ENCODE measurements around the gene LRRFIP1. TPM values are rescaled to one million over a fixed set of nuclear protein-coding genes. Genes with fewer than 3 reads are reported as not detected.

LRRFIP1 gene
- total RNA-seq, 3 donors from 2014 or later (not counting 1 experiment from before 2014, with no cell fraction given) = 163 to 207 (median 188) TPM

DNA sequence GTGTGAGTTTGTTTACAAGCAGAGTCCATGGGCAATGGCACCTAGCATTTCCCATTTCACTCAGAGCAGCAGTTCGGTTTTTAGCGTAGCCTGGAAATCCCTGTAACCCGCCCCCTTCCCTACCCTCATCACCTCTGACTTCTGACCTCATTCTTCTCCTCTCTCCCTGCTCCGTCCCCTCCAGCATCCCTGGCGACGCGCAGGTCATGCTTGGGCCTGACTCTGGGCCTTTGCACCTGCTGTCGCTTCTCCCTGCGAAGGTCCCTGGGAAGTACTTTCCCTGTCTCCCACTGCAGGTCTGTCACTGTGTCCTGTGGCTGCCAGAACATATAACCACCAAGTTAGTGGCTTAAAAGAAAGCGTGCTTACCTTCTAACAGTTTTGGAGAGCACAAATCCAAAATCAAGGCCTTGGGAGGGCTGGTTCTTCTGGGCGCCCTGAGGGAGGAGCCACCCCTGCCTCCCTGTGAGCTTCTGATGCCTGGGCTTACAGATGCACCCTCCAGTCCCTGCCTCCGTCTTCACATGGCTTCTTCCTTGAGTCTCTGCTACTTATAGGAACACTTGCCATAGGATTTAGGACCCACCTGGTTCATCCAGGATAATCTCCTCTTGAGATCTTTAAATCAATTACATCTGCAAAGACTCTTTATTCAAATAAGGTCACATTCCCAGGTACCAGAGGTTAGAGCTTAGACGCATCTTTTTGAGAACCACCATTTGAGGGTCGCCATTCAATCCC lies 28.7 kb upstream of the LRRFIP1 start:
- DNase-seq = no peak
- H3K36me3 ChIP-seq (ENCODE audit: control insufficient read depth, insufficient read depth, low read length) = no peaks in the 10 kb centered on the region
- no peaks in the 10 kb centered on the region for H3K27me3 Mint-ChIP-seq (ENCODE audit: low read depth in 2 of 2)
- no peak for ATAC-seq
- no peak for TF ChIP-seq CTCF (IDR thresholded peaks at IDR 0.05)
- H3K4me1 ChIP-seq (ENCODE audit: control insufficient read depth, insufficient read depth, low read length) = peaks cover 8% of the 10 kb centered on the region
- peaks cover 11 to 27% of the 10 kb centered on the region in 2 donors for H3K4me1 Mint-ChIP-seq
- H3K9me3 ChIP-seq (ENCODE audit: control insufficient read depth, insufficient read depth, low read length) = no peaks in the 10 kb centered on the region
- no peaks in the 10 kb centered on the region for H3K36me3 Mint-ChIP-seq
- no peak overlapping the region for H3K4me3 Mint-ChIP-seq
- H3K27ac ChIP-seq (ENCODE audit: low read length) = no peak overlapping the region
- 93% methylated on average over 14 of the region's 14 CpGs for WGBS (ENCODE audit: insufficient coverage)
- H3K9me3 Mint-ChIP-seq = no peaks in the 10 kb centered on the region
- no peak overlapping the region for H3K4me3 ChIP-seq (ENCODE audit: low read length)
- peak overlapping the region; percentile 59 to 79 for H3K27ac Mint-ChIP-seq
- H3K27me3 ChIP-seq (ENCODE audit: control insufficient read depth, insufficient read depth, low read length) = no peaks in the 10 kb centered on the region
- intact Hi-C loops (cut with micrococcal nuclease) = no loop called here

GRCh38 chr2:237599465-237600110 lies 27.8 kb upstream of the LRRFIP1 start:
- Mint-ChIP-seq H3K36me3 (no peaks in the 10 kb centered on the region), H3K4me1 (peaks cover 16 to 34% of the 10 kb centered on the region in 2 donors), H3K4me3 (no peak overlapping the region), H3K9me3 (no peaks in the 10 kb centered on the region), H3K27ac (peak overlapping the region in 1 of 2 donors; percentile 9), H3K27me3 (ENCODE audit: low read depth in 2 of 2) (no peaks in the 10 kb centered on the region)
- WGBS (ENCODE audit: insufficient coverage) = 92% methylated on average over 9 of the region's 9 CpGs
- Histone ChIP-seq H3K36me3 (ENCODE audit: control insufficient read depth, insufficient read depth, low read length) (no peaks in the 10 kb centered on the region), H3K27me3 (ENCODE audit: control insufficient read depth, insufficient read depth, low read length) (no peaks in the 10 kb centered on the region), H3K27ac (ENCODE audit: low read length) (no peak overlapping the region), H3K9me3 (ENCODE audit: control insufficient read depth, insufficient read depth, low read length) (no peaks in the 10 kb centered on the region), H3K4me1 (ENCODE audit: control insufficient read depth, insufficient read depth, low read length) (peaks cover 18% of the 10 kb centered on the region), H3K4me3 (ENCODE audit: low read length) (no peak overlapping the region)
- ATAC-seq (no peak), DNase-seq (no peak)
- intact Hi-C loops (cut with micrococcal nuclease) = no loop called here
- TF ChIP-seq CTCF (IDR thresholded peaks at IDR 0.05) = no peak

DNA sequence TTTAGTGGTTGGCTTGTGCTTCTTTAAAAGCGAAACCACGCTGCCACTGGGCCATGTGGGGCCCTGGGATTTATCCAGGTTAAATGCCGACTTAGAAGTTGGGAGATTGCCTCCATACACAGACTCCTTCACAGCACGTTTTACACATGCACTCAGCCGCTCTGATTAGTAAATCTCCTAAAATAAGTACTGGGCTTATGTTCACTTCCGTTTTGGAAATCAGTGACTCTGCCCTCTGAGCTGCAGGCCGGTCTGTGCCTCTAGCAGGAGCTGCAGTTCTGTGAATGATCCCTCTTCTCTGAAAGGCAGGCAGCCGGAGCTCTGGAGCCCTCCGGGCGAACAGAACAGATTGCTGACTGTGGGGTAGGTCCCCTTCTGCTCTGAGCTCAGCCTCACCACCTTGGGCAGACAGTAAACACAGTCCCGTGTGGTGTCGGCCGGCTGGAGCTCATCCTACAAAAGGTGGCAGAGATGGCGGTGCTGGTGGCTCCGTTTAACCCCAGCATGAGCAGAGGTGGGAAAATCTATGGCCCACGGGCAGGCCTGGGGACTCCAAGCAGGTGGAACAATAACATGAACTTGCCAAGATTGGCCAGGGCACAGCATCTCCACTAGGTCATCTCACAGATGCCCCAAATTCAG lies 27.1 kb upstream of the LRRFIP1 start:
- DNase-seq (no peak), ATAC-seq (no peak)
- H3K27ac ChIP-seq (ENCODE audit: low read length) = no peak overlapping the region
- no peak overlapping the region for H3K4me3 ChIP-seq (ENCODE audit: low read length)
- intact Hi-C loops (cut with micrococcal nuclease) = no loop called here
- peaks cover 16 to 34% of the 10 kb centered on the region in 2 donors for H3K4me1 Mint-ChIP-seq
- no peak overlapping the region for H3K4me3 Mint-ChIP-seq
- H3K9me3 Mint-ChIP-seq = no peaks in the 10 kb centered on the region
- H3K9me3 ChIP-seq (ENCODE audit: control insufficient read depth, insufficient read depth, low read length) = no peaks in the 10 kb centered on the region
- no peak for TF ChIP-seq CTCF (IDR thresholded peaks at IDR 0.05)
- no peaks in the 10 kb centered on the region for H3K36me3 ChIP-seq (ENCODE audit: control insufficient read depth, insufficient read depth, low read length)
- WGBS (ENCODE audit: insufficient coverage) = 96% methylated on average over 16 of the region's 16 CpGs
- no peaks in the 10 kb centered on the region for H3K27me3 Mint-ChIP-seq (ENCODE audit: low read depth in 2 of 2)
- H3K27ac Mint-ChIP-seq = peak overlapping the region in 1 of 2 donors; percentile 9
- H3K27me3 ChIP-seq (ENCODE audit: control insufficient read depth, insufficient read depth, low read length) = no peaks in the 10 kb centered on the region
- no peaks in the 10 kb centered on the region for H3K36me3 Mint-ChIP-seq
- H3K4me1 ChIP-seq (ENCODE audit: control insufficient read depth, insufficient read depth, low read length) = peaks cover 18% of the 10 kb centered on the region
